NB4 (cell line): ENCODE data around the gene TMC2.

Source experiments
- POLR2A ChIP-seq: IDR thresholded peaks from 2 replicates; pipeline ENCODE4 v1.6.1; 2011; ENCODE audit warnings: mild to moderate bottlenecking; ENCODE audit not compliant: insufficient read length; ENCODE audit errors: extremely low read depth
- TF ChIP-seq, protein P1 (sequence below): IDR thresholded peaks from one replicate; pipeline ENCODE4 v1.5.1; 2012; ENCODE audit warnings: low read depth, low read length
- TF ChIP-seq, protein P2 (sequence below): IDR thresholded peaks from 2 replicates; pipeline ENCODE4 v1.6.1; 2011; ENCODE audit warnings: low read depth, low read length

DNA sequence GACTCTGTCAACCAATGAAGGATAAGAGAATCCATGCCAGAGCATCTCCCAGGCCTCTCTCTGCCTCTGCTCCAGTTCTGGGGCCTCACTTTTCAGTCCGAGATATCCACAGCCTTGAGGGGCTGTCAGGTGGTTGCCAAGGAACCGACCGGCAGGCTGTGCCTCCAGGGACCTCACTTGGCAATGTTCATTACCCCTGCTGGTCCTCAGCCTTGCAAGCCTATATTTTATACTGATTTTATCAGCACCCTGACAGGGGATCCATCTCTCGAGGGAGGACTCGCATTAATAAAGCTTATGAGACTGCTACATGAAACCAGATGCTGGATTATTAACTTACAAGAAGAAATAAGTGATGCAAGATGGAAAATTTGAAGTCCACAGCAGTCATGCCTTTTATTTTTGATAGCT lies 39.9 kb downstream of the TMC2 start:
- TF ChIP-seq, protein P1, sequence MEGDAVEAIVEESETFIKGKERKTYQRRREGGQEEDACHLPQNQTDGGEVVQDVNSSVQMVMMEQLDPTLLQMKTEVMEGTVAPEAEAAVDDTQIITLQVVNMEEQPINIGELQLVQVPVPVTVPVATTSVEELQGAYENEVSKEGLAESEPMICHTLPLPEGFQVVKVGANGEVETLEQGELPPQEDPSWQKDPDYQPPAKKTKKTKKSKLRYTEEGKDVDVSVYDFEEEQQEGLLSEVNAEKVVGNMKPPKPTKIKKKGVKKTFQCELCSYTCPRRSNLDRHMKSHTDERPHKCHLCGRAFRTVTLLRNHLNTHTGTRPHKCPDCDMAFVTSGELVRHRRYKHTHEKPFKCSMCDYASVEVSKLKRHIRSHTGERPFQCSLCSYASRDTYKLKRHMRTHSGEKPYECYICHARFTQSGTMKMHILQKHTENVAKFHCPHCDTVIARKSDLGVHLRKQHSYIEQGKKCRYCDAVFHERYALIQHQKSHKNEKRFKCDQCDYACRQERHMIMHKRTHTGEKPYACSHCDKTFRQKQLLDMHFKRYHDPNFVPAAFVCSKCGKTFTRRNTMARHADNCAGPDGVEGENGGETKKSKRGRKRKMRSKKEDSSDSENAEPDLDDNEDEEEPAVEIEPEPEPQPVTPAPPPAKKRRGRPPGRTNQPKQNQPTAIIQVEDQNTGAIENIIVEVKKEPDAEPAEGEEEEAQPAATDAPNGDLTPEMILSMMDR = no peak
- no peak for TF ChIP-seq POLR2A
- TF ChIP-seq, protein P2, sequence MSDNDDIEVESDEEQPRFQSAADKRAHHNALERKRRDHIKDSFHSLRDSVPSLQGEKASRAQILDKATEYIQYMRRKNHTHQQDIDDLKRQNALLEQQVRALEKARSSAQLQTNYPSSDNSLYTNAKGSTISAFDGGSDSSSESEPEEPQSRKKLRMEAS = no peak
